Panc1 (cell line): Measurements from ENCODE around the gene VAC14. TPM values are rescaled to one million over a fixed set of nuclear protein-coding genes. Genes with fewer than 3 reads are reported as not detected.

ENCODE experiments used
- ATAC-seq: fragments of 200-7000 bp; cut with Tn5 transposase; 2 replicates; pipeline ENCODE4 v1.9.1; 2020; ENCODE audit warnings: mild to moderate bottlenecking, moderate library complexity
- BruUV-seq: library from RNA; stranded (reverse); fragments of 400-500 nt; replicated peaks from 2 replicates; lab custom pipeline; 2021; lab: Mats Ljungman, UMichigan
- CTCF ChIA-PET: fragments of 300-600 bp; sonication (Branson Sonifier 250); formaldehyde crosslinking; loops from one replicate; lab custom pipeline; 2022; ENCODE audit warnings: antibody characterized with exemption; lab: Charles Lee
- POLR2A ChIA-PET: fragments of 300-600 bp; sonication (Branson Sonifier 250); formaldehyde crosslinking; loops from one replicate; lab custom pipeline; 2022; ENCODE audit warnings: antibody characterized with exemption; lab: Charles Lee
- DNase-seq: peaks from one replicate; pipeline ENCODE4 v3.0.0-alpha.2; 2010; ENCODE audit warnings: low read depth, low spot score
- H3K27ac ChIP-seq: 2 replicates; pipeline ENCODE4 v1.5.1; 2011; ENCODE audit warnings: mild to moderate bottlenecking, low read length, inconsistent platforms
- H3K27me3 ChIP-seq: fragments of 200-500 bp; sonication (Bioruptor generic); 2 replicates; pipeline ENCODE4 v1.6.0; 2014; ENCODE audit warnings: low read length, inconsistent platforms; ENCODE audit not compliant: control insufficient read depth, insufficient read depth
- H3K36me3 ChIP-seq: fragments of 200-500 bp; sonication (Bioruptor generic); 2 replicates; pipeline ENCODE4 v1.5.1; 2014; ENCODE audit warnings: inconsistent platforms, mild to moderate bottlenecking, low read length, moderate library complexity; ENCODE audit not compliant: control insufficient read depth, insufficient read depth
- H3K4me1 ChIP-seq: 2 replicates; pipeline ENCODE4 v1.5.1; 2011; ENCODE audit warnings: inconsistent platforms, mild to moderate bottlenecking, low read length, moderate library complexity; ENCODE audit not compliant: control insufficient read depth, insufficient read depth
- H3K4me3 ChIP-seq, 2 experiments: 2 replicates each; pipeline ENCODE4 v1.5.1; 2011 to 2012; ENCODE audit warnings: low read depth in 2 of 2, low read length in 2 of 2, mild to moderate bottlenecking in 2 of 2, inconsistent platforms in 1 of 2, moderate library complexity in 1 of 2
- H3K9me3 ChIP-seq: fragments of 200-500 bp; sonication (Bioruptor generic); 2 replicates; pipeline ENCODE4 v1.5.1; 2014; ENCODE audit warnings: low read depth, mild to moderate bottlenecking, inconsistent platforms, low read length, moderate library complexity; ENCODE audit not compliant: control insufficient read depth, insufficient read depth
- POLR2AphosphoS5 ChIP-seq: IDR thresholded peaks from 2 replicates; pipeline ENCODE4 v1.6.1; 2012; ENCODE audit warnings: mild to moderate bottlenecking, low read depth, low read length, moderate library complexity
- SIN3A ChIP-seq: IDR thresholded peaks from 2 replicates; pipeline ENCODE4 v1.6.1; 2012; ENCODE audit warnings: low read depth, mild to moderate bottlenecking, low read length, moderate library complexity, borderline replicate concordance; ENCODE audit not compliant: insufficient read depth
- TCF7L2 ChIP-seq: IDR thresholded peaks from 2 replicates; pipeline ENCODE4 v1.6.1; 2011; ENCODE audit warnings: mild to moderate bottlenecking, low read depth, low read length, inconsistent platforms
- in situ Hi-C: cut with HindIII; loops from 2 replicates; pipeline ENCODE4 v1.10.0; 2016; ENCODE audit warnings: low sequenced_read_pairs, low pct_unique_long_range_greater_than_20kb
- intact Hi-C: fragments of 100-400 bp; cut with micrococcal nuclease; formaldehyde crosslinking; loops from one replicate; pipeline ENCODE4 v1.10.0; 2022; ENCODE audit not compliant: unreplicated experiment
- total RNA-seq: library from RNA; stranded (reverse); gene quantifications from one replicate; pipeline ENCODE4 v1.2.1, GENCODE V29; 2021; ENCODE audit not compliant: unreplicated experiment
- TF ChIP-seq, protein P1 (sequence below): fragments of 450-650 bp; IDR thresholded peaks from 2 replicates; pipeline ENCODE4 v1.5.1; 2017; ENCODE audit warnings: mild to moderate bottlenecking
- TF ChIP-seq, protein P2 (sequence below), 2 experiments: IDR thresholded peaks; 2 replicates each; pipeline ENCODE4 v1.6.1; 2011 to 2012; ENCODE audit warnings: low read depth in 2 of 2, control low read depth in 1 of 2, low read length in 1 of 2, mild to moderate bottlenecking in 1 of 2, moderate library complexity in 1 of 2; ENCODE audit not compliant: insufficient read depth in 1 of 2

VAC14 gene
- total RNA-seq, 1 experiment from 2014 or later, result 37.9 TPM

GRCh38 chr16:70736465-70737376, 64.2 kb downstream of the VAC14 start:
- in situ Hi-C loops, result no loop called here
- Histone ChIP-seq H3K27ac (no peak overlapping the region), H3K9me3 (no peaks in the 10 kb centered on the region), H3K27me3 (no peaks in the 10 kb centered on the region), H3K36me3 (no peaks in the 10 kb centered on the region), H3K4me1 (no peaks in the 10 kb centered on the region; the same call in none of the 2 replicates), H3K4me3 (no peak overlapping the region)
- no peak for DNase-seq
- no peak for ATAC-seq
- CTCF ChIA-PET, result no interaction called here
- POLR2A ChIA-PET, result no interaction called here
- TF ChIP-seq, protein P1, sequence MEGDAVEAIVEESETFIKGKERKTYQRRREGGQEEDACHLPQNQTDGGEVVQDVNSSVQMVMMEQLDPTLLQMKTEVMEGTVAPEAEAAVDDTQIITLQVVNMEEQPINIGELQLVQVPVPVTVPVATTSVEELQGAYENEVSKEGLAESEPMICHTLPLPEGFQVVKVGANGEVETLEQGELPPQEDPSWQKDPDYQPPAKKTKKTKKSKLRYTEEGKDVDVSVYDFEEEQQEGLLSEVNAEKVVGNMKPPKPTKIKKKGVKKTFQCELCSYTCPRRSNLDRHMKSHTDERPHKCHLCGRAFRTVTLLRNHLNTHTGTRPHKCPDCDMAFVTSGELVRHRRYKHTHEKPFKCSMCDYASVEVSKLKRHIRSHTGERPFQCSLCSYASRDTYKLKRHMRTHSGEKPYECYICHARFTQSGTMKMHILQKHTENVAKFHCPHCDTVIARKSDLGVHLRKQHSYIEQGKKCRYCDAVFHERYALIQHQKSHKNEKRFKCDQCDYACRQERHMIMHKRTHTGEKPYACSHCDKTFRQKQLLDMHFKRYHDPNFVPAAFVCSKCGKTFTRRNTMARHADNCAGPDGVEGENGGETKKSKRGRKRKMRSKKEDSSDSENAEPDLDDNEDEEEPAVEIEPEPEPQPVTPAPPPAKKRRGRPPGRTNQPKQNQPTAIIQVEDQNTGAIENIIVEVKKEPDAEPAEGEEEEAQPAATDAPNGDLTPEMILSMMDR, result no peak
- no peak for TF ChIP-seq POLR2AphosphoS5
- intact Hi-C loops, result no loop called here
- BruUV-seq, result no TSS peak

- no peak for DNase-seq
- CTCF ChIA-PET, result interaction anchor here (0.6 kb wide), 1 partner anchor 417 kb away, joined by 3 read pairs; no protein-coding TSS in a partner anchor
- no peak overlapping the region for H3K4me3 ChIP-seq
- no peaks in the 10 kb centered on the region for H3K9me3 ChIP-seq
- no peaks in the 10 kb centered on the region for H3K27me3 ChIP-seq
- H3K27ac ChIP-seq, result no peak overlapping the region
- no peaks in the 10 kb centered on the region for H3K36me3 ChIP-seq
- intact Hi-C loops (no loop called here), in situ Hi-C loops (no loop called here)
- POLR2A ChIA-PET, result no interaction called here
- no peak for ATAC-seq
- BruUV-seq, result no TSS peak
- no peaks in the 10 kb centered on the region; the same call in none of the 2 replicates for H3K4me1 ChIP-seq
- TF ChIP-seq, protein P1, result no peak
- TF ChIP-seq, protein P2, sequence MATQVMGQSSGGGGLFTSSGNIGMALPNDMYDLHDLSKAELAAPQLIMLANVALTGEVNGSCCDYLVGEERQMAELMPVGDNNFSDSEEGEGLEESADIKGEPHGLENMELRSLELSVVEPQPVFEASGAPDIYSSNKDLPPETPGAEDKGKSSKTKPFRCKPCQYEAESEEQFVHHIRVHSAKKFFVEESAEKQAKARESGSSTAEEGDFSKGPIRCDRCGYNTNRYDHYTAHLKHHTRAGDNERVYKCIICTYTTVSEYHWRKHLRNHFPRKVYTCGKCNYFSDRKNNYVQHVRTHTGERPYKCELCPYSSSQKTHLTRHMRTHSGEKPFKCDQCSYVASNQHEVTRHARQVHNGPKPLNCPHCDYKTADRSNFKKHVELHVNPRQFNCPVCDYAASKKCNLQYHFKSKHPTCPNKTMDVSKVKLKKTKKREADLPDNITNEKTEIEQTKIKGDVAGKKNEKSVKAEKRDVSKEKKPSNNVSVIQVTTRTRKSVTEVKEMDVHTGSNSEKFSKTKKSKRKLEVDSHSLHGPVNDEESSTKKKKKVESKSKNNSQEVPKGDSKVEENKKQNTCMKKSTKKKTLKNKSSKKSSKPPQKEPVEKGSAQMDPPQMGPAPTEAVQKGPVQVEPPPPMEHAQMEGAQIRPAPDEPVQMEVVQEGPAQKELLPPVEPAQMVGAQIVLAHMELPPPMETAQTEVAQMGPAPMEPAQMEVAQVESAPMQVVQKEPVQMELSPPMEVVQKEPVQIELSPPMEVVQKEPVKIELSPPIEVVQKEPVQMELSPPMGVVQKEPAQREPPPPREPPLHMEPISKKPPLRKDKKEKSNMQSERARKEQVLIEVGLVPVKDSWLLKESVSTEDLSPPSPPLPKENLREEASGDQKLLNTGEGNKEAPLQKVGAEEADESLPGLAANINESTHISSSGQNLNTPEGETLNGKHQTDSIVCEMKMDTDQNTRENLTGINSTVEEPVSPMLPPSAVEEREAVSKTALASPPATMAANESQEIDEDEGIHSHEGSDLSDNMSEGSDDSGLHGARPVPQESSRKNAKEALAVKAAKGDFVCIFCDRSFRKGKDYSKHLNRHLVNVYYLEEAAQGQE (IDR thresholded peaks at IDR 0.05; ENCODE audit: insufficient read depth in 1 of 2, low read depth in 2 of 2, low read length in 1 of 2), result no peak
- no peak for TF ChIP-seq TCF7L2
- TF ChIP-seq POLR2AphosphoS5, result no peak
- no peak for TF ChIP-seq SIN3A
Observed at GRCh38 chr16:70735141-70735979, 65.6 kb downstream of the VAC14 start.
